Ascending aorta (tissue), 2 donors: ENCODE data around the gene SMCO1. TPM values are rescaled to one million over a fixed set of nuclear protein-coding genes. Genes with fewer than 3 reads are reported as not detected.

Source experiments
- DNase-seq, 2 donors: peaks; one replicate each; pipeline ENCODE4 v3.0.0-alpha.2; 2019; ENCODE audit warnings: low spot score in 2 of 2
- H3K27ac ChIP-seq, 2 donors: fragments of 200-600 bp; sonication (generic); one replicate each; pipeline ENCODE4 v1.5.1; 2016 to 2017; ENCODE audit warnings: mild to moderate bottlenecking in 1 of 2
- H3K27me3 ChIP-seq: fragments of 200-600 bp; sonication (generic); one replicate; pipeline ENCODE4 v1.5.1; 2017
- H3K36me3 ChIP-seq, 2 donors: fragments of 200-600 bp; sonication (generic); one replicate each; pipeline ENCODE4 v1.5.1; 2016
- H3K4me1 ChIP-seq, 2 donors: fragments of 200-600 bp; sonication (generic); one replicate each; pipeline ENCODE4 v1.5.1; 2016 to 2017; ENCODE audit warnings: mild to moderate bottlenecking in 1 of 2
- H3K4me3 ChIP-seq, 2 donors: fragments of 200-600 bp; sonication (generic); one replicate each; pipeline ENCODE4 v1.5.1; 2016 to 2017; ENCODE audit warnings: mild to moderate bottlenecking in 1 of 2
- H3K9me3 ChIP-seq, 2 donors: fragments of 200-600 bp; sonication (generic); one replicate each; pipeline ENCODE4 v1.5.1; 2016
- CTCF ChIP-seq, 3 experiments: fragments of 200-600 bp in 2 of 3; fragments of 450-650 bp in 1 of 3; sonication (generic) in 2 of 3; IDR thresholded peaks; one replicate each; pipeline ENCODE4 v1.5.1; 2016 to 2019; ENCODE audit warnings: antibody characterized with exemption in 3 of 3, mild to moderate bottlenecking in 1 of 3, moderate library complexity in 1 of 3
- intact Hi-C: fragments of 100-400 bp; cut with DNase I; formaldehyde crosslinking; loops from one replicate; pipeline ENCODE4 v1.15.1; 2023
- total RNA-seq: library from RNA; depleted of rRNA; stranded (reverse); fragments of >200 nt; gene quantifications from one replicate; pipeline ENCODE4 v1.1.0, GENCODE V29; 2016

The SMCO1 gene
- total RNA-seq, 1 donor from 2014 or later = not detected

GRCh38 chr3:196519718-196520082 lies 4.6 kb upstream of the SMCO1 start:
- H3K4me3 ChIP-seq = no peak overlapping the region
- H3K27me3 ChIP-seq = no peaks in the 10 kb centered on the region
- H3K4me1 ChIP-seq = no peaks in the 10 kb centered on the region
- no peak overlapping the region for H3K27ac ChIP-seq
- intact Hi-C loops = no loop called here
- no peak for DNase-seq
- no peaks in the 10 kb centered on the region for H3K36me3 ChIP-seq
- peaks cover 17 to 31% of the 10 kb centered on the region in 2 donors for H3K9me3 ChIP-seq
- TF ChIP-seq CTCF (IDR thresholded peaks at IDR 0.05) = no peak

DNA sequence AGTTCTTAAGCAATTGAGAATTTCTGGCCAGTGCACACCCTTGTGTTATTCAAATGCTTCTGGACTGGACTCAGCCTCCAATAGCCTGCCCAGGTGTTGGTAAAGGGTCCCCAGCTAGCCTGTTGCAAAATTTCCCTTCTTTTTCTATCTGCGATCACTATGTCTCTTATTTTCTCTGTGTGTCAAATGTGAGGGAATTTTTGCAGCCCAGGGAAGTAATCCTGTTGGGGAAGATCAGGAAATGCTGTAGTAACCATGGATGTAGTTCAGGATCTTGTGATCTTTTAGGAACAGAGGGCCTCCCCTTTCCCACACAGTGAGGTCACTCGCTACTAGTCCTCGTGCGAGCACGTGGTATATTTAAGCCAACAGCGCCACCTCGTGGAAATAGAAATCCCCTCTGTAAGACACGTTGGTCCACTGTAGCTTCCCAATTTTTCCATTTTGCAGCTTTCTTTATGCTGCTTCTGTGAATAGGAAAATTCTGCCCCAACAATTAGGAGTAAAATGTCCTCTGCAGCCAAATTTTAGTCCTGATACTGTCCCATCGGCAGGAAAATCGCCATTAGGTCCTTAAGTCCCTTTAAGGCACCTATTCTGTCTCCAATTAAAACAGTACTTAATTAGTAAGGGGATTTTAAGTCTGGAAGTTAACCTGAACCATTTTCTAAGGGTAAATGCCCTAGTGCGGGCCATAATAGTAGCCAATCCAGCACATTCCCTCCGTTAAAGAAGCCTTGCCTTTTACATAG lies 4.0 kb upstream of the SMCO1 start:
- Histone ChIP-seq H3K27ac (no peak overlapping the region), H3K9me3 (peaks cover 17 to 31% of the 10 kb centered on the region in 2 donors), H3K4me1 (no peaks in the 10 kb centered on the region), H3K27me3 (no peaks in the 10 kb centered on the region), H3K36me3 (no peaks in the 10 kb centered on the region), H3K4me3 (no peak overlapping the region)
- intact Hi-C loops = no loop called here
- TF ChIP-seq CTCF (IDR thresholded peaks at IDR 0.05) = peak in 1 of 3 experiments; percentile 40
- DNase-seq = peak in 1 of 2 donors; percentile 68

DNA sequence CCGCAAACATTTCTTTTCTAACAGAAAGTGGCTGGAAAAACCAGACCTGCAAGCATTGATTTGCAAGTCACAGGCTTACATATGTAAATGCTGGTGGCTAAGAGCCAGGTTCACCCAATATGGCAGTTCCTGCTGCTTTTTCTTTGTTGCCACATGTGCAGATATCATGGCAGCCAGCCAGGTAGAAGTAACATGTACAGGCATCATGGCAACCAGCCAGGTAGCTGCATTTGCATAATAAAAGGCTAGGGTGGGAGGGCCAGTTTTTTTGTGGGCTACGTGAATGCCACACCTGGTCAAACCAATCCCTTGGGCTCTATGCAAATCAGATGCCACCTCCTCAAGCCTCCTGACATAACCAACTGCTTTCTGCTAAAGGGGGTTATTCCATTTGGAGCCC lies 2.8 kb upstream of the SMCO1 start:
- no peak overlapping the region for H3K4me3 ChIP-seq
- no peaks in the 10 kb centered on the region for H3K36me3 ChIP-seq
- H3K9me3 ChIP-seq = peaks cover 17 to 31% of the 10 kb centered on the region in 2 donors
- no peaks in the 10 kb centered on the region for H3K27me3 ChIP-seq
- intact Hi-C loops = no loop called here
- no peak overlapping the region for H3K27ac ChIP-seq
- H3K4me1 ChIP-seq = no peaks in the 10 kb centered on the region
- no peak for DNase-seq
- TF ChIP-seq CTCF (IDR thresholded peaks at IDR 0.05) = no peak

GRCh38 chr3:196517162-196517800 lies 2.1 kb upstream of the SMCO1 start:
- intact Hi-C loops = no loop called here
- no peaks in the 10 kb centered on the region for H3K27me3 ChIP-seq
- TF ChIP-seq CTCF (IDR thresholded peaks at IDR 0.05) = no peak
- H3K4me1 ChIP-seq = no peaks in the 10 kb centered on the region
- H3K4me3 ChIP-seq = no peak overlapping the region
- no peaks in the 10 kb centered on the region for H3K36me3 ChIP-seq
- peaks cover 17 to 31% of the 10 kb centered on the region in 2 donors for H3K9me3 ChIP-seq
- no peak for DNase-seq
- no peak overlapping the region for H3K27ac ChIP-seq

GRCh38 chr3:196514350-196514716 lies 813 bp downstream of the SMCO1 start:
- H3K9me3 ChIP-seq = peaks cover 2 to 14% of the 10 kb centered on the region in 2 donors
- no peaks in the 10 kb centered on the region for H3K36me3 ChIP-seq
- H3K27me3 ChIP-seq = no peaks in the 10 kb centered on the region
- DNase-seq = no peak
- intact Hi-C loops = no loop called here
- H3K27ac ChIP-seq = no peak overlapping the region
- TF ChIP-seq CTCF (IDR thresholded peaks at IDR 0.05) = no peak
- no peak overlapping the region for H3K4me3 ChIP-seq
- no peaks in the 10 kb centered on the region for H3K4me1 ChIP-seq
